ENCODE data around the gene FAM229B. TPM values are rescaled to one million over a fixed set of nuclear protein-coding genes. Genes with fewer than 3 reads are reported as not detected.
A peak's percentile ranks its signal among the peaks of the same experiment; 100 is the strongest.

Gene FAM229B
- total and polyA plus RNA-seq, 2 donors (not counting 3 experiments of a cell fraction or from before 2014, with no cell fraction given): 9.1 to 10.6 TPM

- Histone ChIP-seq H3K9ac (replicated peaks; ENCODE audit: extremely low read depth, insufficient read depth, low read length) (peak overlapping the region; percentile 45), H3K4me3 (replicated peaks in 1 of 3; ENCODE audit: insufficient read depth in 1 of 3, low read depth in 1 of 3, low read length in 3 of 3) (no peak overlapping the region), H3K27me3 (ENCODE audit: control insufficient read depth in 2 of 2, insufficient read depth in 2 of 2, low read length in 2 of 2) (no peaks in the 10 kb centered on the region), H3K36me3 (ENCODE audit: control insufficient read depth in 2 of 2, extremely low read depth in 1 of 2, insufficient read depth in 2 of 2, low read length in 2 of 2) (no peaks in the 10 kb centered on the region), H3K9me1 (replicated peaks; ENCODE audit: control insufficient read depth, extremely low read depth, insufficient read depth, low read length) (no peaks in the 10 kb centered on the region), H3K27ac (ENCODE audit: insufficient read depth, low read depth, low read length) (peak overlapping the region; percentile 81), H3K79me2 (ENCODE audit: control insufficient read depth, insufficient read depth, low read length) (no peaks in the 10 kb centered on the region), H2AFZ (ENCODE audit: low read depth, low read length) (no peak overlapping the region), H3K4me2 (ENCODE audit: insufficient read depth, low read length) (peak overlapping the region; percentile 52), H4K20me1 (replicated peaks; ENCODE audit: control insufficient read depth, extremely low read depth, insufficient read depth, low read length) (no peaks in the 10 kb centered on the region), H3K4me1 (ENCODE audit: control insufficient read depth, extremely low read depth, insufficient read depth, low read length) (peaks cover 47% of the 10 kb centered on the region), H3K9me3 (replicated peaks; ENCODE audit: control insufficient read depth, insufficient read depth, low read length) (no peaks in the 10 kb centered on the region)
- DNase-seq (ENCODE audit: low read depth, low spot score): peak; percentile 91
- BruUV-seq (replicated peaks): no TSS peak
- dilution Hi-C loops (cut with MboI; ENCODE audit: extremely low pct_ligation_motif_present, low sequenced_read_pairs): no loop called here
- intact Hi-C loops (cut with micrococcal nuclease): loop anchor here (5.0 to 10.0 kb wide), 3 partner anchors 239 to 676 kb away; no protein-coding TSS in a partner anchor
- TF ChIP-seq POLR2A (IDR thresholded peaks at IDR 0.05; ENCODE audit: low read depth, low read length) (no peak), EZH2 (IDR thresholded peaks at IDR 0.05; ENCODE audit: borderline replicate concordance, low read depth, low read length, severe bottlenecking) (no peak), POLR2AphosphoS5 (IDR thresholded peaks at IDR 0.05; ENCODE audit: insufficient read depth, low read depth, low read length) (peak; percentile 74), MAX (IDR thresholded peaks at IDR 0.05; ENCODE audit: insufficient read depth, insufficient read length) (no peak), CTCF (IDR thresholded peaks at IDR 0.05; ENCODE audit: extremely low read depth in 1 of 2, insufficient read depth in 1 of 2, low read depth in 1 of 2, low read length in 2 of 2) (no peak), JUN (IDR thresholded peaks at IDR 0.05; ENCODE audit: borderline replicate concordance, insufficient read depth, insufficient read length, low read depth) (peak; percentile 77), MYC (IDR thresholded peaks at IDR 0.05; ENCODE audit: low read depth, low read length) (no peak), GATA2 (IDR thresholded peaks at IDR 0.05; ENCODE audit: insufficient read depth, insufficient read length, low read depth, low read length) (peak; percentile 67), FOS (IDR thresholded peaks at IDR 0.05; ENCODE audit: borderline replicate concordance, insufficient read depth, low read length) (peak; percentile 82)
- ChIA-PET CTCF (interaction anchor here (0.9 to 5.1 kb wide), 14 partner anchors 9 to 1030 kb away, joined by 3 to 30 read pairs (median 4); a partner anchor contains a TSS), POLR2A (no interaction called here)
- peak; percentile 95 for FAIRE-seq
Measured at GRCh38 chr6:112040956-112041355, 46.4 kb upstream of the FAM229B start.
